ENCODE data around the gene C2CD3. TPM values are rescaled to one million over a fixed set of nuclear protein-coding genes. Genes with fewer than 3 reads are reported as not detected.

The C2CD3 gene
- total and polyA plus RNA-seq, 10 of the 15 experiments (the other 5 are each of a cell fraction or from before 2014, with no cell fraction given): 2.3 to 24.0 (median 16.3) TPM

GRCh38 chr11:74018331-74019005 lies 152.3 kb downstream of the C2CD3 start:
- no TSS peak for BruUV-seq (replicated peaks)
- no peak for ATAC-seq
- no peak for DNase-seq (ENCODE audit: low read depth, low spot score)
- Histone ChIP-seq H3K27me3 (replicated peaks in 1 of 2; ENCODE audit: control insufficient read depth in 2 of 2, insufficient read depth in 2 of 2, low read length in 1 of 2) (no peaks in the 10 kb centered on the region), H3K4me2 (ENCODE audit: control insufficient read depth, insufficient read depth) (no peak overlapping the region), H3K36me3 (ENCODE audit: control insufficient read depth in 2 of 2, insufficient read depth in 2 of 2, low read length in 1 of 2) (peaks cover 0 to 1% of the 10 kb centered on the region in 2 experiments), H4K20me1 (ENCODE audit: control insufficient read depth, insufficient read depth) (no peaks in the 10 kb centered on the region), H3K4me3 (no peak overlapping the region), H3K9ac (ENCODE audit: control insufficient read depth, insufficient read depth, low read length) (no peak overlapping the region), H2AFZ (ENCODE audit: control insufficient read depth, low read depth, low read length) (no peak overlapping the region), H3K4me1 (ENCODE audit: control insufficient read depth, insufficient read depth, low read length) (peaks cover 21% of the 10 kb centered on the region), H3K9me3 (replicated peaks; ENCODE audit: control insufficient read depth, insufficient read depth, low read length) (no peaks in the 10 kb centered on the region), H3K79me2 (ENCODE audit: control insufficient read depth, insufficient read depth, low read length) (no peaks in the 10 kb centered on the region), H3K27ac (ENCODE audit: control insufficient read depth, insufficient read depth) (no peak overlapping the region)
- TF ChIP-seq MYC (IDR thresholded peaks at IDR 0.05; ENCODE audit: insufficient read depth, insufficient read length, insufficient replicate concordance, low read length, severe bottlenecking): no peak
- no peak for TF ChIP-seq RELA (IDR thresholded peaks at IDR 0.05; ENCODE audit: borderline replicate concordance, partially characterized antibody)
- no peak for TF ChIP-seq MYB (IDR thresholded peaks at IDR 0.05; ENCODE audit: borderline replicate concordance, low read depth, low read length)
- TF ChIP-seq, protein P1, sequence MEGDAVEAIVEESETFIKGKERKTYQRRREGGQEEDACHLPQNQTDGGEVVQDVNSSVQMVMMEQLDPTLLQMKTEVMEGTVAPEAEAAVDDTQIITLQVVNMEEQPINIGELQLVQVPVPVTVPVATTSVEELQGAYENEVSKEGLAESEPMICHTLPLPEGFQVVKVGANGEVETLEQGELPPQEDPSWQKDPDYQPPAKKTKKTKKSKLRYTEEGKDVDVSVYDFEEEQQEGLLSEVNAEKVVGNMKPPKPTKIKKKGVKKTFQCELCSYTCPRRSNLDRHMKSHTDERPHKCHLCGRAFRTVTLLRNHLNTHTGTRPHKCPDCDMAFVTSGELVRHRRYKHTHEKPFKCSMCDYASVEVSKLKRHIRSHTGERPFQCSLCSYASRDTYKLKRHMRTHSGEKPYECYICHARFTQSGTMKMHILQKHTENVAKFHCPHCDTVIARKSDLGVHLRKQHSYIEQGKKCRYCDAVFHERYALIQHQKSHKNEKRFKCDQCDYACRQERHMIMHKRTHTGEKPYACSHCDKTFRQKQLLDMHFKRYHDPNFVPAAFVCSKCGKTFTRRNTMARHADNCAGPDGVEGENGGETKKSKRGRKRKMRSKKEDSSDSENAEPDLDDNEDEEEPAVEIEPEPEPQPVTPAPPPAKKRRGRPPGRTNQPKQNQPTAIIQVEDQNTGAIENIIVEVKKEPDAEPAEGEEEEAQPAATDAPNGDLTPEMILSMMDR (IDR thresholded peaks at IDR 0.05 in 2 of 3, conservative IDR thresholded peaks at IDR 0.05 in 1 of 3; ENCODE audit: control insufficient read depth in 2 of 3, extremely low read depth in 1 of 3, insufficient read depth in 1 of 3, low read depth in 3 of 3, low read length in 3 of 3): no peak
- no peak for TF ChIP-seq ZBTB4 (CRISPR knock-in tag; IDR thresholded peaks at IDR 0.05)
- TF ChIP-seq CBX5 (IDR thresholded peaks at IDR 0.05; ENCODE audit: low read depth): no peak
- TF ChIP-seq POLR2AphosphoS2 (IDR thresholded peaks at IDR 0.05; ENCODE audit: low read depth, low read length): no peak
- no peak for TF ChIP-seq NFXL1 (IDR thresholded peaks at IDR 0.05; ENCODE audit: borderline replicate concordance)
- TF ChIP-seq GATAD2B (conservative IDR thresholded peaks at IDR 0.05; ENCODE audit: low read depth): no peak
- TF ChIP-seq IKZF1 (conservative IDR thresholded peaks at IDR 0.05): no peak
- no peak for TF ChIP-seq NR2C1 (IDR thresholded peaks at IDR 0.05)
- no peak for TF ChIP-seq NFYB (IDR thresholded peaks at IDR 0.05; ENCODE audit: insufficient read depth, low read depth, low read length)
- no peak for TF ChIP-seq SMARCA5 (IDR thresholded peaks at IDR 0.05)
- no peak for TF ChIP-seq ASH2L (IDR thresholded peaks at IDR 0.05; ENCODE audit: borderline replicate concordance, low read depth)
- intact Hi-C loops (cut with micrococcal nuclease; ENCODE audit: unreplicated experiment) (no loop called here), in situ Hi-C loops (cut with MboI) (no loop called here)
- POLR2A ChIA-PET: interaction anchor here (1.1 to 3.1 kb wide), 4 partner anchors 10 to 38 kb away, joined by 3 to 20 read pairs (median 4); partner anchors contain the start of genes UCP2 and UCP3
- CTCF ChIA-PET: interaction anchor here (0.8 to 1.2 kb wide), 2 partner anchors 27 to 37 kb away, joined by 3 to 4 read pairs; no protein-coding TSS in a partner anchor
- SMC1A ChIA-PET (ENCODE audit: uncharacterized antibody, unreplicated experiment): interaction anchor here (0.8 to 3.7 kb wide), 6 partner anchors 14 to 55 kb away, joined by 3 to 49 read pairs (median 5); partner anchors contain the start of gene UCP2
- no peak for FAIRE-seq
- WGBS (ENCODE audit: insufficient coverage, insufficient replicate concordance, low lambda C conversion rate, missing lambda C conversion rate): 98% methylated on average over 9 of the region's 9 CpGs
- RAD21 ChIA-PET (ENCODE audit: unreplicated experiment): interaction anchor here (0.8 to 3.5 kb wide), 3 partner anchors 21 to 38 kb away, joined by 3 to 31 read pairs (median 3); no protein-coding TSS in a partner anchor
